GM10847 (cell line): Measurements from ENCODE around the gene ASTN2.

ENCODE experiments used
- POLR2A ChIP-seq: IDR thresholded peaks from 2 replicates; pipeline ENCODE4 v1.6.1; 2011; ENCODE audit not compliant: insufficient read length; ENCODE audit errors: extremely low read depth

The ASTN2 gene

GRCh38 chr9:116515541-116515940 is 899.3 kb downstream of the ASTN2 start:
- TF ChIP-seq POLR2A, result no peak

DNA sequence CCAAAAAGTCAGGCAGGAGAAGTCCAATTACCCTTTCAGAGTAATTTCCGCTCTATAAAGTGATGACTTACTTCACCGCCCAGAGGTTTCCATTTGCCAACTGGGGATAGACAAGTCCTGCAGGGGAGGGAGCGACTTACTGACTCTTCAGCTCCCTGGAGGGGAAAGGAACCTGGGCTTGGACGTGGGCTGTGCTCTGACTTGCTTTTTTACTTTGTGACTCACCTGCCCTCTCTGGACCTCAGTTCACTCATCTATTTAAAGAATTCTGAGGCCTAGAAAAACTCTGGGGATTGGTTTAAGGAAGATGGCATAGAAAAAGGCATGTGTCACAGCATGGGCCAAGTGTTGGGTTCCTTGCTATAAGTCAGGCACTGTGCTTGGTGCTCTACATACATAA is 908.2 kb downstream of the ASTN2 start:
- no peak for TF ChIP-seq POLR2A

DNA sequence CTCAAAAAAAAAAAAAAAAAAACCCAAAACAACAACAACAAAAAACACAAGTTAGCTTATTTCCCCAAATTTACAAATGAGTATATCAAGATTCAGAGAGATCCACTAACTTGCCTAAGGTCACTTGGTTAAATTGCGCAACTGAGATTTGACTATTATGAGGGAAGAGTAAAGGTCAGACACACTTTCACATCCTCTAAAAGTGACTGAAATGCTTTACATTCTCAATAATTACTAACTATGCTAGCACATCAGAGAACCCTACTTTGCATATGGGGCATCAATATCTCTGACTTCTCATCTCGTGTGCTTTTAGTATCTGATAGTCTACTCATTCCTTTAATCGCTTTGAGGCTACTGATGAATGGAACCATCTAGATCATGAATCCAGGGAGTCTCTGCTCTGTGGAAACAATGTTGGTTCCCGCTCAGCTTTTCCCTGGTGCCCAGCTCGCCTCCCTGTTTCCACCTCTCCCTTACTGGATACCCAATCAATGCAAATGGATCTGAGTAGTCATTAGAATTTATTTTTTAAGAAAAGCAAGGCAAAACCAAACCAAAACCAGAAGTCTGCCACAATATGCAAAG is 909.9 kb downstream of the ASTN2 start:
- TF ChIP-seq POLR2A, result no peak

- TF ChIP-seq POLR2A, result no peak
Measured at GRCh38 chr9:116504081-116504480, 910.8 kb downstream of the ASTN2 start.

DNA sequence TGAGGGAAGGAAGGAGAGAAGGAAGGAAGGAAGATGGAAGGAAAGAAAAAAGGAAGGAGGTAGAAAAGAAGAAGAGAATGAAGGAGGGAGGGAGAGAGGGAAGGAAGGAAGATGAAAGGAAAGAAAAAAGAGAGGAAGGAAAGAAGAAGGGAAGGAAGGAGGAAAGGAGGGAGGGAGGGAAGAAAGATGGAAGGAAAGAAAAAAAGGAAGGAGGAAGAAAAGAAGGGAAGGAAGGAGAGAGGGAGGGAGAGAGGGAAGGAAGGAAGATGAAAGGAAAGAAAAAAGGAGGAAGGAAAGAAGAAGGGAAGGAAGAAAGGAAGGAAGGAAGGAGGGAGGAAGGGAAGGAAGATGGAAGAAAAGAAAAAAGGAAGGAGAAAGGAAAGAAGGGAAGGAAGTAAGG is 912.1 kb downstream of the ASTN2 start:
- TF ChIP-seq POLR2A, result no peak

DNA sequence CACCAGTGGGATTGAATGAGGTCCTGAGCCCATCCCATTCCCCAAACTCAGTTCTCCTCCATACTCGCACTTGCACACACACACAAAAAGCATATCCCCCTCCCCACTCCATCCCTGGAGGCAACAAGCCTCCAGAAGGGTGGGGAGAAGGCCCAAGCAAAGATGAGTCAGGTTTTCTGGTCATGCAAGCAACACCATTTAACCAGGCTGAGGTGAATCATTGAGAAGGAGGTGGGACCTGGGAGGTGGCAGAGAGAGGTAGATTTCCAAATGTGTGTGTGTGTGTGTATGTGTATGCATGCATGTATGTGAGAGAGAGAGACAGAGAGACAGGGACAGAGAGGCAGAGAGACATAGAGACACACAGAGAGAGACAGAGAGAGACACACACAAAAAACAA is 913.0 kb downstream of the ASTN2 start:
- no peak for TF ChIP-seq POLR2A

DNA sequence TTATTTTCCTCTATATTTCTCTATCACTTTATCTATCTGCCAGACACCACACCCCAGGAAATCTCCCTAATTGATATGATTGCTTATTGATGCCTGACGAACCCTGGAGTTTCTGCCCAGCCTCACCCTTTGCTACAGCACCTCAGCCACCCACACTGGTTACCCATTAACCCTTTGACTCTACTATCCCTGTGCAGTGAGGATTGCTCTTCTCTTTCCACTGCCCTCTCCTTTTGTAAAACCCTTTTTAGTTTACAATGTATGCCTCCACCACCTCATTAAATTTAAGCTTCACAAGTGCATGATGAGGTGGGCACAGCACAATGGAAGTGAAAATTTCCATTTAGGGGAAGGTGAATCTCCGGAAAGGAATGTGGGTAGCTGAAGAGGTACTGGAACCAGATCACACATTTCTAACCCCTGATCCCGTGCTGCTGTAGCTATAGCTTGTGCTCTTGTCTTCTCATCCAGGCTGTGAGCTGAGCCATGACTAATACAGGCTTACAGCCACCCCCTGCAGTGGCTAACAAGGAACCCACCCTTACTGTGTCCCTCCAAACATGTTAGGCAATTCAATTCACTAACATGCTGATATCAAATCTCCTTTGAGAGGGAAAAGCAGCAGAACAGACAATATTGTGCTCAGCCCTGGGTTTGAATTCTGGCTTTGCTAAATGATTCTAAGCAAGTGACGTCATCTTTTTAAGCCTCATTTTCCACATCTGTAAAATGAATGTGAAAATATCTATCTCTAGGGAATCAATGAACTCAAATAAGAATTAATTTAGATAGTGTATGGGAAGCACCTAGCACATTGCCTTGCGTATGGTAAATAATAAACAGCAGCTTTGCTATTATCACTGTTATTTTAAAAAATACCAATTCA is 914.6 kb downstream of the ASTN2 start:
- no peak for TF ChIP-seq POLR2A

GRCh38 chr9:116499434-116499833 is 915.4 kb downstream of the ASTN2 start:
- no peak for TF ChIP-seq POLR2A

GRCh38 chr9:116497095-116497890 is 917.6 kb downstream of the ASTN2 start:
- no peak for TF ChIP-seq POLR2A

DNA sequence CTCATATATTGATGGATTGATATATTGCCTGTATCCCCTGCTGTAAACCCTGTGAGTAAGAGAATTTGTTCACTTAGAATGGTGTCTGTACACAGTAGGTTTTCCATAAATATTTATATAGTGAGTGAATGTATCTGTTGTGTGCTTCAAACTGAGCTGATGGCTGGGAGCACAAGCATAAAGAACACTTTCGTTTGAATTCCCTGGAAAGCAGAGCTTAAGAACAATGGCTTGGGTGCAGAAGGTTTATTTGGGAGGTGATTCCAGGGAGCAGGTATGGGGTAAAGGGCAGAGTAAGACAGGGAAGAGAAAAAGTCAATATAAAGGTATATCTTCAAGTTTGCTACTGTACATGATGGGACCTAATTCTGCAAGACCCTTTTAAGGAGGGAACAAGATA is 918.7 kb downstream of the ASTN2 start:
- TF ChIP-seq POLR2A, result no peak

DNA sequence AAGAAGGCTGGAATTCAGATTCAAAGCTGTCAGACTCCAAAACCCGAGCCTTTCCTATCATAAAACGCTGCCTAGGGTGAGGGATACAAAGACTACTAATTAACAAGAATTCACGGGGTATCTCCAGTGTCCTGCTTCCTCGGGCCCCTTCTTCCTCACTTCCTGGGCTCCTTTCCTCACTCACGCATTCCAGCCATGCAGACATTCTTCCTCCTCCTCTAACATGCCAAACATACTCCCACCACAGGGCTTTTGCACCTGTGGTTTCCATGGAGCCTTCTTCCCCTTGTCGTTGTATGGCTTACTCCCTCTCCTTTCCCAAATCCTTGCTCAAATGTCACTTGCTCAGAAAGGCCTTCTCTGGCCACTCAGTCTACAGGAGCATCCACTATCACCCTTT is 919.1 kb downstream of the ASTN2 start:
- no peak for TF ChIP-seq POLR2A

- no peak for TF ChIP-seq POLR2A
Measured at GRCh38 chr9:116494815-116495634, 919.8 kb downstream of the ASTN2 start.

GRCh38 chr9:116493183-116493860 is 921.5 kb downstream of the ASTN2 start:
- TF ChIP-seq POLR2A, result no peak

DNA sequence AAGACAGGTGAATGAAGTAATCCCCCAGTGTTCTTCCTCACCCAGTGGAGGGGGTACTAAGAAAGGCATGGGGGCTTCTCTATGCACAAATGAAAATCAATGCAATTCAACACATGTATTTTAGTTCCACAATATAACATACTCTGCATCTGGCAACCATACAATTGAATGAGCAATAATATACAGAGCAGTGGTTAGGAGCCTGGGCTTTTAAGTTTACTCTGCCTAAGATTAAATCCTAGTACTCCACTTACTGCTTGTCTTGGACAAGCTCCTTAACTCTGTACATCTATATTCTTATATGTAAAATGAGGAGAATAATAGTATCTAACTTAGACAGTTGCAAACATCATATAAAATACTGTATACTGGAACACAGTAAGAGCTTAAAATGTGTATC is 923.2 kb downstream of the ASTN2 start:
- TF ChIP-seq POLR2A, result no peak
